Measurements from ENCODE around the gene ABCF3. TPM values are rescaled to one million over a fixed set of nuclear protein-coding genes. Genes with fewer than 3 reads are reported as not detected.
A peak's percentile ranks its signal among the peaks of the same experiment; 100 is the strongest.
"Not testable (repeated sequence)": the region's sequence is repeated elsewhere in the genome, so short reads cannot be mapped to it uniquely, and the experiment has no call there.

ABCF3 gene, protein sequence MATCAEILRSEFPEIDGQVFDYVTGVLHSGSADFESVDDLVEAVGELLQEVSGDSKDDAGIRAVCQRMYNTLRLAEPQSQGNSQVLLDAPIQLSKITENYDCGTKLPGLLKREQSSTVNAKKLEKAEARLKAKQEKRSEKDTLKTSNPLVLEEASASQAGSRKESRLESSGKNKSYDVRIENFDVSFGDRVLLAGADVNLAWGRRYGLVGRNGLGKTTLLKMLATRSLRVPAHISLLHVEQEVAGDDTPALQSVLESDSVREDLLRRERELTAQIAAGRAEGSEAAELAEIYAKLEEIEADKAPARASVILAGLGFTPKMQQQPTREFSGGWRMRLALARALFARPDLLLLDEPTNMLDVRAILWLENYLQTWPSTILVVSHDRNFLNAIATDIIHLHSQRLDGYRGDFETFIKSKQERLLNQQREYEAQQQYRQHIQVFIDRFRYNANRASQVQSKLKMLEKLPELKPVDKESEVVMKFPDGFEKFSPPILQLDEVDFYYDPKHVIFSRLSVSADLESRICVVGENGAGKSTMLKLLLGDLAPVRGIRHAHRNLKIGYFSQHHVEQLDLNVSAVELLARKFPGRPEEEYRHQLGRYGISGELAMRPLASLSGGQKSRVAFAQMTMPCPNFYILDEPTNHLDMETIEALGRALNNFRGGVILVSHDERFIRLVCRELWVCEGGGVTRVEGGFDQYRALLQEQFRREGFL
- total RNA-seq = 67.4 TPM

- intact Hi-C loops (cut with DNase I) = no loop called here
- no peak for DNase-seq (ENCODE audit: low spot score)
- peak; percentile 37 for ATAC-seq
Measured at GRCh38 chr3:184186184-184186901, at the start of gene ABCF3. Gene ABCF3, plus strand, starts transcription at chr3:184186199. Its CDS starts 9 bp downstream, at chr3:184186208.

DNA sequence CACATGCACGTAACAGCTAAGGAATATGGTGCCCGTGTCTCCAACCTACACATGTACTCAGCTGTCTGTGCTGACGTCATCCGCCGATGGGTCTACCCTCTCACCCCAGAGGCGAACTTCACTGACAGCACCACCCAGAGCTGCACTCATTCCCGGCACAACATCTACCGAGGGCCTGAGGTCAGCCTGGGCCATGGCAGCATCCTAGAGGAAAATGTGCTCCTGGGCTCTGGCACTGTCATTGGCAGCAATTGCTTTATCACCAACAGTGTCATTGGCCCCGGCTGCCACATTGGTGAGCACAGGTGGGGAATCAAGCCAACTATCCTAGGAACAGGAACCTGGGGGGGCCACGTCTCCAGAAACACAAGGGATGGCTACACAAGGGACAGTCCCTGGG is 45.6 kb upstream of the ABCF3 start:
- peak; percentile 54 for DNase-seq (ENCODE audit: low spot score)
- intact Hi-C loops (cut with DNase I) = no loop called here
- ATAC-seq = no peak

GRCh38 chr3:184142199-184142598 is 43.8 kb upstream of the ABCF3 start:
- DNase-seq (ENCODE audit: low spot score) = peak; percentile 10
- intact Hi-C loops (cut with DNase I) = no loop called here
- ATAC-seq = no peak

DNA sequence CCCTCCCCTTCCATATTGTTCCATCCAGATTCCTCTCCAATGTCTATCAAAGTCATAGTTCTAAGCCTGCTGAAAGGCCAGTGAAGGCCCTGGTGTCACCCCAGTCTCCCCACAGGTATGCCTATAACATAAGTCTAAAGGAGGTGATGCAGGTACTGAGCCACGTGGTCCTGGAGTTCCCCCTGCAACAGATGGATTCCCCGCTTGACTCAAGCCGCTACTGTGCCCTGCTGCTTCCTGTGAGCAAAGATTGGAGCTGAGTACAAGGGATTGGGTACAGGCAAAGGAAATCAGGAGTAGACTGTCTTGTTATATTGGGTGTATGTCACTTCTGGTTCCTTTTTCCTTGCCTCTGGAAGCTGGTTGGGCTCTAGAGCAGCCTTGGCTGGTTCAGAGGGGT is 42.7 kb upstream of the ABCF3 start:
- ATAC-seq (no peak), DNase-seq (ENCODE audit: low spot score) (peak; percentile 12)
- intact Hi-C loops (cut with DNase I) = no loop called here

DNA sequence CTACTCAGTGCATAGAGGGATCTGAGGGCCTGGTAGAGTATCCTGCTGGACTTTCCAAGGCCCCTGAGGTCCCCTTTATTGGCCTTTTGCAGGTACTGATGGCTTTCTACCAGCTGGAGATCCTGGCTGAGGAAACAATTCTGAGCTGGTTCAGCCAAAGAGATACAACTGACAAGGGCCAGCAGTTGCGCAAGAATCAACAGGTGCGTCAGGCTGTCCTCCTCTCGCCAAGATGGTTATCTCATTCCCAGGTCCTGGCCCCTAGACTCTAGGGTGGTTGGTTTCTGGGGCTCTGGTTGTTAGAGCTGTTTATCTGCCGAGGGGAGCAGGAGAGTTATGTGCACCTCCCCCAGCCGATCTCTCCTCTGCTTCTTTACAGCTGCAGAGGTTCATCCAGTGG is 41.5 kb upstream of the ABCF3 start:
- no peak for DNase-seq (ENCODE audit: low spot score)
- ATAC-seq = no peak
- intact Hi-C loops (cut with DNase I) = no loop called here

DNA sequence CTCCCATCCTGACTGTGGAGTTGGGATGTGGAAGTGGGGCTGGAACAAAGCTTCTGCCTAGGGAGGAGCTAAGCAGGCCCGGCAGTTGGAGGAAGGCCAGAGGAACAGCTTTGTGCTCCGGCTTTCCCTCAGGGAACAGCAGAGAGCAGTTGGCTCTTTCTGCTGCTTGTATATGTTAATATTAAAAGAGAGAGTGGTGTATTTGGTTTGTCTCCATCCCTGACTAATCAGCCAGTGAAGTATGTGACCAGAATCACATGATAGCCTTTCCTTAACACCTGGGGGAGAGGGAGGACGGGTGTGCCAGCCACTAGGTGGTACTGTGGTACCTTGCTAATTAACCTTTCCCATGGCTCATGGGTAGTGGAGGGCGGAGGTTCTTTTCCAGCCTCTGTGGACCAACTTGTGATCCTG is 40.9 kb upstream of the ABCF3 start:
- DNase-seq (ENCODE audit: low spot score) = no peak
- intact Hi-C loops (cut with DNase I) = no loop called here
- ATAC-seq = peak; percentile 47

- DNase-seq (ENCODE audit: low spot score) = no peak
Measured at GRCh38 chr3:184145751-184146270, 40.2 kb upstream of the ABCF3 start.

DNA sequence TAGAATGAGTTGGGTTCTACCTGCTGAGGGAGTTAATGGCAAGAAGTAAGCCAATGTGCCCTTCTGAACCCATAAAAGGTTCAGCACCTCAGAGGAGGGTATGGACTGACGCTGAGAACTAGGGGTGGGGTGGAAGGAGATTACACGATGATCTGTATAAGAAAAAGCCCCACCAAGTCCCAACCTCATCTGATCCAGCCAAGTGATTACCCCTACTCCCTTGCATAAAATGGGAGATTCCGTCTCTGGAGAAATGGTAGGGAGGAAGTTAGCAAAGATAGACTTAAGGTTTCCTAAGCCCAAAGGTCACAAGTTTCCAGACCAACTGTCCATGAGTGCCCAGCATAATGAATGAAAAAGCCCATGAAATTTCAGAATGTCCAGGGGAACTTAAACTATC is 37.9 kb upstream of the ABCF3 start:
- ATAC-seq (no peak), DNase-seq (ENCODE audit: low spot score) (no peak)
- intact Hi-C loops (cut with DNase I) = no loop called here

More at GRCh38 chr3:184145751-184146270, 40.2 kb upstream of the ABCF3 start:
- intact Hi-C loops (cut with DNase I) = no loop called here
- no peak for ATAC-seq

DNA sequence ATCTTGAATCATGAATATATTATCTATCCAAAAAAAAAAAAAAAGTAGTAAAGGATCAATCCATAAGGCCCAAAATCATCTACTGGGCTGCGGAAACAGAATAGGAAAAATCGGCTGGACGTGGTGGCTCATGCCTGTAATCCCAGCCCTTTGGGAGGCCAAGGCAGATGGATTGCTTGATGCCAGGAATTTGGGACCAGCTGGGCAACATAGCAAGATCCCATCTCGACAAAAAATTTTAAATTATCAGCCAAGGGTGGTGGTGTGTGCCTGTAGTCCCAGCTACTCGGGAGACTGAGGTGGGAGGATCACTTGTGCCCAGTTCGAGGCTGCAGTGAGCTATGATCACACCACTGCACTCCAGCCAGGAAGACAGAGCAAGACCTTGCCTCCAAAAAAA is 36.9 kb upstream of the ABCF3 start:
- intact Hi-C loops (cut with DNase I) = no loop called here
- ATAC-seq (no peak), DNase-seq (ENCODE audit: low spot score) (no peak)

DNA sequence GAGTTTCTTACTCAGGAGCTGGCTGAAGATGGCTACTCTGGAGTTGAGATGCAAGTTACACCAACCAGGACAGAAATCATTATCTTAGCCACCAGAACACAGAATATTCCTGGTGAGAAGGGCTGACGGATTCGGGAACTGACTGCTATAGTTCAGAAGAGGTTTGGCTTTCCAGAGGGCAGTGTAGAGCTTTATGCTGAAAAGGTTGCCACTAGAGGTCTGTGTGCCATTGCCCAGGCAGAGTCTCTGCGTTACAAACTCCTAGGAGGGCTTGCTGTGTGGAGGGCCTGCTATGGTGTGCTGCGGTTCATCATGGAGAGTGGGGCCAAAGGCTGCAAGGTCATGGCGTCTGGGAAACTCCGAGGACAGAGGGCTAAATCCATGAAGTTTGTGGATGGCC is 36.2 kb upstream of the ABCF3 start:
- DNase-seq (ENCODE audit: low spot score); ATAC-seq; intact Hi-C loops (cut with DNase I): not testable (repeated sequence)

- intact Hi-C loops (cut with DNase I) = no loop called here
- ATAC-seq (peak; percentile 90), DNase-seq (ENCODE audit: low spot score) (peak; percentile 81)
Measured at GRCh38 chr3:184154885-184155643, 30.9 kb upstream of the ABCF3 start, which contains the start of gene DVL3. Gene DVL3, plus strand, starts transcription at chr3:184155377. Its CDS starts 259 bp downstream, at chr3:184155636.

DNA sequence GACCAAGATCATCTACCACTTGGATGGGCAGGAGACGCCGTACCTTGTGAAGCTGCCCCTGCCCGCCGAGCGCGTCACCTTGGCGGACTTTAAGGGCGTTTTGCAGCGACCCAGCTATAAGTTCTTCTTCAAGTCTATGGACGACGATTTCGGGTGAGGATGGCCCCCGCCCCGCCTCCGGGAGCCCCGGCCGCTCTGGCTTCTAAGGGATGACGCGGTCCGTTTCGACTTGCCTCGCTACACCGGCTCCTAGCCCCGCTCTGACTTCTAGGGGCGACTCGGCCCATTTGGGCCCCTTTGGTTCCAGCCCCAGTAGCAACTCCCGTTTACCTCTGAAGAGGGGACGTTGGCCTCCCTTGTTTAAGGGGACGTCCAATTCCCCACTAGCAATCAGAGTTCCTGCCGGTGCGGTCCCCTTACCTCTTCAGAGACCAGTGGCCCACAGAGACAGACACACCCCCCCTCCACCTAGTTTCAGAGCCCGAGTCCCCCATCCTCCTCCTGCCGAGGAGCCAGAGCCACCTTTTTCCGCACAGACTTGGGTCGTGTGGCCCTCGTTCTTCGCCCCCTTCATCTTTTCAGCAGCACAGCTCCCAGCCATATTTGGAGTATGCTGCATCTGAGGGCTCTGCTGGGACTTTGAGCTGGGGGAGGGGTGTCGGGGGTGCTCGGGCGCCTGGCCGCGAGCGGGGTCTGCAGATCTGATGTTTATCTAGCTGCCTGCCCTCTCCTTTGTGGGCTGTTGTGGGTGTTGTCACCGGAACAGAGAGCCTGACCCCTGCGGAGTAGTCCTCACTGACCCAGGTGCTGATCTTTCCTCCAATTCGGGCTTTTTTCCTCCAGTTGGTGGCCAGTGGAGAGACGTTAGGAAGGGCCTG is 30.1 kb upstream of the ABCF3 start:
- intact Hi-C loops (cut with DNase I) = no loop called here
- ATAC-seq = peak; percentile 38
- peak; percentile 66 for DNase-seq (ENCODE audit: low spot score)

GRCh38 chr3:184156522-184156955 is 29.5 kb upstream of the ABCF3 start:
- ATAC-seq = peak; percentile 79
- DNase-seq (ENCODE audit: low spot score) = peak; percentile 76
- intact Hi-C loops (cut with DNase I) = no loop called here

- intact Hi-C loops (cut with DNase I) = no loop called here
- DNase-seq (ENCODE audit: low spot score) = no peak
- no peak for ATAC-seq
Measured at GRCh38 chr3:184157206-184157605, 28.8 kb upstream of the ABCF3 start.

DNA sequence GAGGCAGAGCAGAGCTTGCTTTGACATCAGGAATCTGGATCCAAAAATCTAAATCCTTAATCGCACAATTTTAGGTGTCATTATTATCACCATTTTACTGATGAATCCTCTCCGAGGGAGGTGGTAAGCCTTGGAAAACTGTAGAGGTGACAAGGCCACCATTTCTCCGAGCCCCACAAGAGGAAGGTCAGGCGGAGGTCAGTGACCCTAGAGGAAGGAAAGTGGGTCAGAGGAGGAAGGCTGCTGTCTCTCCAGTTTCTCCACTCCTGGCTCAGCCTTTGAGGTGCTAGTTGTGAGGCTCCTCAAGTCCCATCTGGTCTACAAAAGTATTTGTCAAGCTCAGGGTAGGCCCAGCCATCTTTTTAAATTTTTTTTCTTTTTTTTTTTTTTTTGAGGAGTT is 27.6 kb upstream of the ABCF3 start:
- DNase-seq (ENCODE audit: low spot score) (no peak), ATAC-seq (no peak)
- intact Hi-C loops (cut with DNase I) = no loop called here

DNA sequence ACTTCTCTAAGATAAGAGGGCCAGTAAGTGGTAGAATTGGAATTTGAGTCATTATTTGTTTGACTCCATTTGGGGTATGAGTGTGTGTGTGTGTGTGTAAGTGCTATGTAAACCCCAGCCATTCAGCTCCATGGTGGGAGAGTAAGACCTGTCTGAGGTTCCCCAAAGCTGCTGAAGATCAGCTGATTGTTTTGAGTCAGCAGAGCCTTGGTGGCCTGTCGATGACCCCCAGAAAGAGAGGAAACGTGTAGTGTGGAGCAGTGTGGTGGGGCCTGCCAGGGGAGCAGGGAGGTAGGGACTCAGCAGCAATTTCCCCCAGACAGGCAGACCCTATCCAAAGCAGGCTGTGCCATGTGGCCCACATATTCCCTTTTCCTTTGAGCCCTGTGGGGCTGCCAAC is 25.5 kb upstream of the ABCF3 start:
- DNase-seq (ENCODE audit: low spot score) (no peak), ATAC-seq (no peak)
- intact Hi-C loops (cut with DNase I) = no loop called here

GRCh38 chr3:184162571-184163070 is 23.4 kb upstream of the ABCF3 start:
- intact Hi-C loops (cut with DNase I); DNase-seq (ENCODE audit: low spot score): not testable (repeated sequence)
- ATAC-seq = peak; percentile 21

All from sciatic nerve (tissue), 2 donors.